CD4-positive, alpha-beta T cell (primary cell): ENCODE data around the gene PAX5. TPM values are rescaled to one million over a fixed set of nuclear protein-coding genes. Genes with fewer than 3 reads are reported as not detected.

ENCODE experiments used
- ATAC-seq: fragments of 200-7000 bp; cut with Tn5 transposase; one replicate; pipeline ENCODE4 v1.10.0; 2022; ENCODE audit warnings: mild to moderate bottlenecking; ENCODE audit not compliant: poor library complexity
- CTCF ChIA-PET: fragments of 350-600 bp; sonication (Branson Sonifier 250); formaldehyde crosslinking; loops from one replicate; lab custom pipeline; 2021; ENCODE audit warnings: antibody characterized with exemption, inconsistent platforms; lab: Charles Lee
- POLR2A ChIA-PET: fragments of 350-600 bp; sonication (Branson Sonifier 250); formaldehyde crosslinking; loops from one replicate; lab custom pipeline; 2021; ENCODE audit warnings: antibody characterized with exemption, inconsistent platforms; lab: Charles Lee
- DNase-seq, 14 experiments: peaks; one replicate each; pipeline ENCODE4 v3.0.0-alpha.2; 2013 to 2020; ENCODE audit warnings: mixed read lengths in 2 of 14
- H3K27ac ChIP-seq, 2 donors: one replicate each; pipeline versions ENCODE4 v1.5.1 to v1.7.0; 2013; ENCODE audit warnings: low read length in 2 of 2, low read depth in 1 of 2, mild to moderate bottlenecking in 1 of 2
- H3K27me3 ChIP-seq, 2 experiments: 1 replicate in 1 of 2; 2 replicates in 1 of 2; pipeline versions ENCODE4 v1.6.1 to v1.7.0; 2013; ENCODE audit warnings: low read length in 2 of 2, control low read depth in 1 of 2, mild to moderate bottlenecking in 1 of 2, moderate library complexity in 1 of 2; ENCODE audit not compliant: insufficient read depth in 2 of 2, control insufficient read depth in 1 of 2
- H3K36me3 ChIP-seq: one replicate; pipeline ENCODE4 v1.6.1; 2013; ENCODE audit warnings: low read length, control low read depth; ENCODE audit not compliant: insufficient read depth
- H3K4me1 ChIP-seq: one replicate; pipeline ENCODE4 v1.6.1; 2013; ENCODE audit warnings: low read length, control low read depth; ENCODE audit not compliant: insufficient read depth
- H3K4me3 ChIP-seq: one replicate; pipeline ENCODE4 v1.5.1; 2013; ENCODE audit warnings: mild to moderate bottlenecking, low read length, moderate library complexity
- H3K9me3 ChIP-seq, 2 experiments: 1 replicate in 1 of 2; 2 replicates in 1 of 2; pipeline versions ENCODE4 v1.6.1 to v1.7.0; 2013; ENCODE audit warnings: low read length in 2 of 2, mild to moderate bottlenecking in 2 of 2, control low read depth in 1 of 2, moderate library complexity in 1 of 2; ENCODE audit not compliant: control insufficient read depth in 1 of 2, insufficient read depth in 1 of 2
- H3K27ac Mint-ChIP-seq: one replicate; pipeline ENCODE4 v1.8.0; 2020; ENCODE audit warnings: mixed read lengths
- H3K27me3 Mint-ChIP-seq: one replicate; pipeline ENCODE4 v1.8.0; 2021; ENCODE audit warnings: mixed read lengths
- H3K36me3 Mint-ChIP-seq: one replicate; pipeline ENCODE4 v1.8.0; 2021; ENCODE audit warnings: low read depth, mixed read lengths
- H3K4me1 Mint-ChIP-seq: one replicate; pipeline ENCODE4 v1.8.0; 2021; ENCODE audit warnings: low read depth, mixed read lengths
- H3K4me3 Mint-ChIP-seq: one replicate; pipeline ENCODE4 v1.8.0; 2020; ENCODE audit warnings: mild to moderate bottlenecking, mixed read lengths
- H3K9me3 Mint-ChIP-seq: one replicate; pipeline ENCODE4 v1.8.0; 2020; ENCODE audit warnings: mixed read lengths
- intact Hi-C, 2 experiments: fragments of 100-400 bp; cut with DNase I in 1 of 2; cut with micrococcal nuclease in 1 of 2; formaldehyde crosslinking; loops; one replicate each; pipeline versions ENCODE4 v1.15.1 to v1.9.0; 2023 to 2025; cut with DNase I, micrococcal nuclease
- total RNA-seq, 174 experiments: library from RNA in 2 of 174; stranded (reverse) in 2 of 174; gene quantifications; one replicate each; pipeline ENCODE4 v1.2.3 and lab custom pipeline; 2021 to 2026
- TF ChIP-seq, protein P1 (sequence below): fragments of 200-600 bp; IDR thresholded peaks from one replicate; pipeline ENCODE4 v1.8.0; 2022; ENCODE audit warnings: antibody characterized with exemption, mild to moderate bottlenecking

Gene PAX5
- total RNA-seq, 2 experiments from 2014 or later = 0.03 to 0.11 TPM

DNA sequence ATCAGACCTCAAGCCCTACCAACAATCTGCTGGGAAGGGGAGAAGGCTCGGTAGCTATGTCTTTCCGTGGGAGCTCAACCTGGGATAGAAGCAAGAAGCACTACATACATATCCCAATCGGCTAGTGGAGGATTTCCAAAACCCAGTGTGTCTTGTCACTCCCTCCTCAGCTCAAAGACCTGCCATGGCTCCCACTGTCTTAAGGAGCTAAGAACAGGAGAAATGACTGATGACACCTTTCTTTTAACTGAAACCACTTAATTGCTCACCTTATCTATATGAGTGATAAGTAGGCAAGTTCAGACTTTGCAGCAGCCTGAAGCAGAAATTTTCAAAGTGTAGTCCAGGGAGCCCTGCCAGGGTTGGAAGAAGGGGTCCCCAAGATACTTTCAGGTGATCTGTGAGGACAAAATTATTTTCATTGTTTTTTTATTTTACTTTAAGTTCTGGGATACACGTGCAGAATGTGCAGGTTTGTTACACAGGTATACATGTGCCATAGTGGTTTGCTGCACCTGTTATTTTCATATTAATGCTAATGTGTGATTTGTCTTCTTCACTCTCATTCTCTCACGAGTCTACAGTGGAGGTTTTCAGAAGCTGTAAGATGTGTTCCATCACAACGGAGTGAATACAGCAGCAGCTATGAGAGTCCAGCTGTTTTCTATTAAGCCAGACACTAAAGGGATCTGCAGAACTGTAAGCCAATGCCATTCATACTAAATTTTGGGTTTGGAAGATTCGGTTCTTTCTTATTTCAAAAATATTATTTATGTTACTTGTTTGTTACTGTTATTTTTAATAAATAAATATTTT is 41.4 kb downstream of the PAX5 start:
- no peak overlapping the region for H3K4me3 Mint-ChIP-seq
- CTCF ChIA-PET = no interaction called here

DNA sequence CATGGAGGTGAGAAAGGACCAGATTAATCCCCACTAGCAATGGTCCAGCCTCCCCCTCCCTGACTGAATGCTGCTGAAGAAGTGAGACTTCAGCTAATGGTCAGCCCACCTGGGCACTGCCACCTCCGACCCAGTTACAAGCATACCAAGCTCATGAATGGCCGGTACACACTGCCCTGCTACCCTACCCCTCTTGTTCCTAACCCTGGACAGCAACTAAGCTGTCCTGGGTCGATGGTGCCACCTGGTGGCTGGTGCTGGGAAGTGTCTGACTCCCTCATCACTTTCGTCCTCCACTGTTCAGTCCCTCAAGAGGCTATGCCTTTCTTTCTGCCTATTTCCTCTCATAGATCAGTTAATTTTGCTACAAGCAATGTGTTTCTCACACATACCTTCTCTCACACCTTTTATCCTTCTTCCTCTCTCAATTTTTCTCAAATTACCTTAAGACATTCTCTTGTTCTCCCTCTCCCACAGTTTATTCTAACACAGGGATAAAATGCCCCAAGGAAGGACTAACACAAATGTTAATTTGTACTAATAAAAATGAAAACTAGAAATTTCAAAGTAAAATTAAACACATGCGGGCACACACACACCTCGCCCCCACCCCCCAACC is 42.4 kb downstream of the PAX5 start:
- Histone ChIP-seq H3K27me3 (peaks cover 33 to 44% of the 10 kb centered on the region in 2 experiments), H3K27ac (no peak overlapping the region), H3K36me3 (no peaks in the 10 kb centered on the region), H3K4me1 (peaks cover 9% of the 10 kb centered on the region), H3K9me3 (peaks cover 14 to 25% of the 10 kb centered on the region in 2 experiments), H3K4me3 (no peak overlapping the region)
- Mint-ChIP-seq H3K9me3 (peaks cover 12% of the 10 kb centered on the region), H3K4me3 (no peak overlapping the region), H3K27me3 (peaks cover 77% of the 10 kb centered on the region), H3K27ac (no peak overlapping the region), H3K36me3 (no peaks in the 10 kb centered on the region), H3K4me1 (peaks cover 4% of the 10 kb centered on the region)
- TF ChIP-seq, protein P1, sequence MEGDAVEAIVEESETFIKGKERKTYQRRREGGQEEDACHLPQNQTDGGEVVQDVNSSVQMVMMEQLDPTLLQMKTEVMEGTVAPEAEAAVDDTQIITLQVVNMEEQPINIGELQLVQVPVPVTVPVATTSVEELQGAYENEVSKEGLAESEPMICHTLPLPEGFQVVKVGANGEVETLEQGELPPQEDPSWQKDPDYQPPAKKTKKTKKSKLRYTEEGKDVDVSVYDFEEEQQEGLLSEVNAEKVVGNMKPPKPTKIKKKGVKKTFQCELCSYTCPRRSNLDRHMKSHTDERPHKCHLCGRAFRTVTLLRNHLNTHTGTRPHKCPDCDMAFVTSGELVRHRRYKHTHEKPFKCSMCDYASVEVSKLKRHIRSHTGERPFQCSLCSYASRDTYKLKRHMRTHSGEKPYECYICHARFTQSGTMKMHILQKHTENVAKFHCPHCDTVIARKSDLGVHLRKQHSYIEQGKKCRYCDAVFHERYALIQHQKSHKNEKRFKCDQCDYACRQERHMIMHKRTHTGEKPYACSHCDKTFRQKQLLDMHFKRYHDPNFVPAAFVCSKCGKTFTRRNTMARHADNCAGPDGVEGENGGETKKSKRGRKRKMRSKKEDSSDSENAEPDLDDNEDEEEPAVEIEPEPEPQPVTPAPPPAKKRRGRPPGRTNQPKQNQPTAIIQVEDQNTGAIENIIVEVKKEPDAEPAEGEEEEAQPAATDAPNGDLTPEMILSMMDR = peak; percentile 19
- DNase-seq (peak in 2 of 14 experiments; percentile 9 to 33), ATAC-seq (no peak)
- intact Hi-C loops = loop anchor here in 1 of 2 experiments (10.0 kb wide), 2 partner anchors 373 to 403 kb away; no protein-coding TSS in a partner anchor
- ChIA-PET POLR2A (no interaction called here), CTCF (no interaction called here)

More for the DNA sequence above, 41.4 kb downstream of the PAX5 start:
- H3K27me3 Mint-ChIP-seq = peaks cover 66% of the 10 kb centered on the region
- peaks cover 2% of the 10 kb centered on the region for H3K4me1 Mint-ChIP-seq
- Histone ChIP-seq H3K4me3 (no peak overlapping the region), H3K9me3 (peaks cover 14 to 25% of the 10 kb centered on the region in 2 experiments), H3K27ac (no peak overlapping the region), H3K27me3 (peaks cover 24 to 33% of the 10 kb centered on the region in 2 experiments), H3K4me1 (peaks cover 5% of the 10 kb centered on the region), H3K36me3 (no peaks in the 10 kb centered on the region)
- no peak overlapping the region for H3K27ac Mint-ChIP-seq
- ATAC-seq (no peak), DNase-seq (no peak)
- TF ChIP-seq, protein P1 = no peak
- no peaks in the 10 kb centered on the region for H3K36me3 Mint-ChIP-seq
- intact Hi-C loops = loop anchor here in 1 of 2 experiments (10.0 kb wide), 2 partner anchors 372 to 402 kb away; no protein-coding TSS in a partner anchor
- H3K9me3 Mint-ChIP-seq = peaks cover 12% of the 10 kb centered on the region
- POLR2A ChIA-PET = no interaction called here

DNA sequence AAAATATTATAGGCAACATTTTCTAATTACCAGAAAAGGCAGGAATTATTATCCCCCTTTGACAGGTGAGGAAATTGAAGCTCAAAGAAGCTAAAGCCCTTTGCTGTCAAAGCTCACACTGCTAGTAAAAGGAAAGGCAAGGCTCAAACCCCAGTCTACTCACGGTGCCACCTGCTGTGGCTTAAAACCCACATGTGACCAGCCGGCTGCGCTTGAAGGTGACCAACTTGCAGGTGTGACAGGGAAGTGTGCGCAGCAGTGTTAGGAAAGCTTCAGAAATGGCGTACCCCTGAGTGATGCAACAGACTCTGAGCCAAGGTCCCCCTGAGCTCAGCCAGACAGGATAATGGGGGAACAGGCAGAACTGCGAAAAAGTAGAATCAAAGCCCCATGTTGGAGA is 45.2 kb downstream of the PAX5 start:
- no peaks in the 10 kb centered on the region for H3K36me3 Mint-ChIP-seq
- H3K4me3 Mint-ChIP-seq = no peak overlapping the region
- ATAC-seq = no peak
- peaks cover 10% of the 10 kb centered on the region for H3K4me1 Mint-ChIP-seq
- no peak for DNase-seq
- H3K9me3 ChIP-seq = peaks cover 14 to 16% of the 10 kb centered on the region in 2 experiments
- TF ChIP-seq, protein P1 = no peak
- H3K36me3 ChIP-seq = no peaks in the 10 kb centered on the region
- H3K4me3 ChIP-seq = no peak overlapping the region
- POLR2A ChIA-PET = no interaction called here
- peaks cover 82% of the 10 kb centered on the region for H3K27me3 Mint-ChIP-seq
- H3K9me3 Mint-ChIP-seq = peaks cover 12% of the 10 kb centered on the region
- H3K27ac Mint-ChIP-seq = no peak overlapping the region
- intact Hi-C loops = no loop called here
- peaks cover 13% of the 10 kb centered on the region for H3K4me1 ChIP-seq
- H3K27me3 ChIP-seq = peaks cover 51 to 67% of the 10 kb centered on the region in 2 experiments
- no peak overlapping the region for H3K27ac ChIP-seq
- CTCF ChIA-PET = no interaction called here
